Gastroesophageal sphincter (tissue), 3 donors: ENCODE data around the gene BAD.
A peak's percentile ranks its signal among the peaks of the same experiment; 100 is the strongest.

Experiments used
- CTCF ChIP-seq, 4 experiments: fragments of 200-600 bp in 2 of 4; fragments of 450-650 bp in 2 of 4; sonication (generic) in 1 of 4; IDR thresholded peaks; one replicate each; pipeline ENCODE4 v1.5.1; 2017 to 2019; ENCODE audit warnings: antibody characterized with exemption in 4 of 4, mild to moderate bottlenecking in 2 of 4, moderate library complexity in 2 of 4
- POLR2A ChIP-seq, 2 donors: fragments of 450-650 bp; IDR thresholded peaks; one replicate each; pipeline ENCODE4 v1.6.1; 2017; ENCODE audit warnings: antibody characterized with exemption in 2 of 2, mild to moderate bottlenecking in 2 of 2, moderate library complexity in 1 of 2
- POLR2AphosphoS5 ChIP-seq: sonication (generic); formaldehyde crosslinking; IDR thresholded peaks from one replicate; pipeline ENCODE4 v1.6.1; 2017; ENCODE audit warnings: antibody characterized with exemption

GRCh38 chr11:64246871-64247728, 37.4 kb downstream of the BAD start, which contains the start of gene PPP1R14B:
- TF ChIP-seq CTCF (IDR thresholded peaks at IDR 0.05) (peak in 3 of 4 experiments; percentile 37 to 48 (median 45)), POLR2A (IDR thresholded peaks at IDR 0.05) (peak in 1 of 2 donors; percentile 33), POLR2AphosphoS5 (peak; percentile 34)
